ENCODE data around the gene BCL2A1.

- no peak for TF ChIP-seq CTCF (IDR thresholded peaks at IDR 0.05)
- TF ChIP-seq POLR2AphosphoS5 (IDR thresholded peaks at IDR 0.05; ENCODE audit: insufficient read depth in 1 of 2, low read depth in 1 of 2), result no peak
Observed at GRCh38 chr15:79964232-79964805, 6.7 kb downstream of the BCL2A1 start.

All from vagina (tissue), 2 donors.